ENCODE results near the gene GPX6. TPM values are rescaled to one million over a fixed set of nuclear protein-coding genes. Genes with fewer than 3 reads are reported as not detected.
"Not testable (repeated sequence)": the region's sequence is repeated elsewhere in the genome, so short reads cannot be mapped to it uniquely, and the experiment has no call there.

GPX6 gene
- total RNA-seq, 1 experiment from 2014 or later: not detected

DNA sequence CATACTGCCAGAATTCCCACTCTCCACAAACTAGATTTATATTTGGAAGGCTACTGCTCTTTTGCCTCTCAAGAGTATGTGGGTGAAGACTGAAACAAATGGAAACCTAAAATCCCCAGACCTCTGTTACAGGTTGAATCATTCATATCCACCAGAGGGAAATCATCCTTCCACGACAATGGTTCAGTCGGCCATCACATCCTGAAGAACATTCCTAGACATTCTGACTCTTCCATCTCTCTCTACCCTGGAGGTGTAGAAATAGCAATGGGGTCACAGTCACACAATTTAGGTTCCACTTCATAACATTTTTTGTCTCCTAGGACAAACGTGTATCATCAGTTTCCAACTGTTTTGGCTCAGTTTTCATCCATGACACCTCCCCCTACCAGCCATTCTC, 18.7 kb upstream of the GPX6 start:
- H3K36me3 ChIP-seq (ENCODE audit: insufficient read depth, low read length): no peaks in the 10 kb centered on the region
- H3K79me2 ChIP-seq (ENCODE audit: low read length): no peaks in the 10 kb centered on the region
- no peaks in the 10 kb centered on the region for H4K20me1 ChIP-seq (ENCODE audit: insufficient read depth, low read depth, low read length)
- H3K4me3 ChIP-seq (ENCODE audit: low read length): no peak overlapping the region
- H3K4me2 ChIP-seq (ENCODE audit: low read depth, low read length, poor library complexity, severe bottlenecking): no peak overlapping the region
- H3K4me1 ChIP-seq (ENCODE audit: low read length): no peaks in the 10 kb centered on the region
- no peak overlapping the region for H3K27ac ChIP-seq (ENCODE audit: low read length)
- no peak for DNase-seq
- no peaks in the 10 kb centered on the region for H3K27me3 ChIP-seq (ENCODE audit: low read length)
- H3K9me2 ChIP-seq (replicated peaks; ENCODE audit: insufficient read depth, low read length): no peaks in the 10 kb centered on the region
- no peak overlapping the region for H3K9ac ChIP-seq (ENCODE audit: low read length)
- no peak overlapping the region for H2AFZ ChIP-seq (ENCODE audit: low read length)
- H3K9me3 ChIP-seq (ENCODE audit: low read length): no peaks in the 10 kb centered on the region

- Histone ChIP-seq H3K9me2 (replicated peaks; ENCODE audit: insufficient read depth, low read length) (no peaks in the 10 kb centered on the region), H3K9me3 (ENCODE audit: low read length) (no peaks in the 10 kb centered on the region), H3K36me3 (ENCODE audit: insufficient read depth, low read length) (no peaks in the 10 kb centered on the region), H3K27ac (ENCODE audit: low read length) (no peak overlapping the region), H3K27me3 (ENCODE audit: low read length) (no peaks in the 10 kb centered on the region), H4K20me1 (ENCODE audit: insufficient read depth, low read depth, low read length) (no peaks in the 10 kb centered on the region), H3K4me2 (ENCODE audit: low read depth, low read length, poor library complexity, severe bottlenecking) (no peak overlapping the region), H2AFZ (ENCODE audit: low read length) (no peak overlapping the region), H3K9ac (ENCODE audit: low read length) (no peak overlapping the region), H3K79me2 (ENCODE audit: low read length) (no peaks in the 10 kb centered on the region), H3K4me1 (ENCODE audit: low read length) (no peaks in the 10 kb centered on the region), H3K4me3 (ENCODE audit: low read length) (no peak overlapping the region)
- no peak for DNase-seq
These were observed 16.0 kb upstream of the GPX6 start for GRCh38 chr6:28531479-28532128.

DNA sequence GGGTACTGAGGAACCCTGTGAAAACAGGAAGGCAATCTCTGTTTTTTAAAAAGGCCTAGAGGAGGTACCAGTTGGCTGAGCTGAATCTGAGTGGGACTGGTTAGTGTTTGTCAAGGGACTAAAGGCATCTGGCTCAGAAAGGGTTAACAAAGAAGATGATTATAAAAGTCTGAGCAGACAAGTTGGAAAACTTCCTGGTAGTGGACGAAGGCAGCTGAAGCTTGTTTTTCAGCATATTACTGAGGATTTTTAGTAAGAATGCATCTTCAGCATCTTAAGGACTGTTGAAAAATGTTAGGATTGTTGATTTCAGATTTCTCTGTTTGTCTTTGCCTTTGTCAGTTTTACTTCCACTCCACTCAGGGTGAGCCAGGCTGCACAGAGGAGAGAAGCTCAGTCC, 15.2 kb upstream of the GPX6 start:
- H3K4me2 ChIP-seq (ENCODE audit: low read depth, low read length, poor library complexity, severe bottlenecking): no peak overlapping the region
- H4K20me1 ChIP-seq (ENCODE audit: insufficient read depth, low read depth, low read length): no peaks in the 10 kb centered on the region
- H3K79me2 ChIP-seq (ENCODE audit: low read length): no peaks in the 10 kb centered on the region
- no peaks in the 10 kb centered on the region for H3K4me1 ChIP-seq (ENCODE audit: low read length)
- H3K4me3 ChIP-seq (ENCODE audit: low read length): no peak overlapping the region
- no peak for DNase-seq
- no peaks in the 10 kb centered on the region for H3K9me2 ChIP-seq (replicated peaks; ENCODE audit: insufficient read depth, low read length)
- no peaks in the 10 kb centered on the region for H3K9me3 ChIP-seq (ENCODE audit: low read length)
- no peak overlapping the region for H2AFZ ChIP-seq (ENCODE audit: low read length)
- no peaks in the 10 kb centered on the region for H3K36me3 ChIP-seq (ENCODE audit: insufficient read depth, low read length)
- H3K27me3 ChIP-seq (ENCODE audit: low read length): no peaks in the 10 kb centered on the region
- H3K27ac ChIP-seq (ENCODE audit: low read length): no peak overlapping the region
- no peak overlapping the region for H3K9ac ChIP-seq (ENCODE audit: low read length)

- Histone ChIP-seq H3K9me2 (replicated peaks; ENCODE audit: insufficient read depth, low read length) (no peaks in the 10 kb centered on the region), H3K9me3 (ENCODE audit: low read length) (no peaks in the 10 kb centered on the region), H3K27me3 (ENCODE audit: low read length) (no peaks in the 10 kb centered on the region), H2AFZ (ENCODE audit: low read length) (no peak within 1 kb of the TSS), H3K4me2 (ENCODE audit: low read depth, low read length, poor library complexity, severe bottlenecking) (no peak within 1 kb of the TSS), H3K27ac (ENCODE audit: low read length) (no peak within 1 kb of the TSS), H3K36me3 (ENCODE audit: insufficient read depth, low read length) (no peaks in the 10 kb centered on the region), H3K4me1 (ENCODE audit: low read length) (no peaks in the 10 kb centered on the region), H4K20me1 (ENCODE audit: insufficient read depth, low read depth, low read length) (no peaks in the 10 kb centered on the region), H3K79me2 (ENCODE audit: low read length) (no peaks in the 10 kb centered on the region), H3K9ac (ENCODE audit: low read length) (no peak within 1 kb of the TSS), H3K4me3 (ENCODE audit: low read length) (no peak within 1 kb of the TSS)
- DNase-seq: no peak
These were observed 10.0 kb upstream of the GPX6 start, which contains the start of gene GPX5 for GRCh38 chr6:28525496-28526039. Gene GPX5, plus strand, starts transcription at chr6:28525881. Its CDS starts 133 bp downstream, at chr6:28526014.

GRCh38 chr6:28523241-28523622, 7.6 kb upstream of the GPX6 start:
- no peaks in the 10 kb centered on the region for H3K79me2 ChIP-seq (ENCODE audit: low read length)
- H2AFZ ChIP-seq (ENCODE audit: low read length): no peak overlapping the region
- DNase-seq: peak; percentile 54
- H3K9me3 ChIP-seq (ENCODE audit: low read length): no peaks in the 10 kb centered on the region
- H3K4me2 ChIP-seq (ENCODE audit: low read depth, low read length, poor library complexity, severe bottlenecking): no peak overlapping the region
- H3K9ac ChIP-seq (ENCODE audit: low read length): no peak overlapping the region
- no peaks in the 10 kb centered on the region for H3K36me3 ChIP-seq (ENCODE audit: insufficient read depth, low read length)
- no peaks in the 10 kb centered on the region for H3K27me3 ChIP-seq (ENCODE audit: low read length)
- no peak overlapping the region for H3K27ac ChIP-seq (ENCODE audit: low read length)
- no peaks in the 10 kb centered on the region for H3K4me1 ChIP-seq (ENCODE audit: low read length)
- no peaks in the 10 kb centered on the region for H3K9me2 ChIP-seq (replicated peaks; ENCODE audit: insufficient read depth, low read length)
- no peaks in the 10 kb centered on the region for H4K20me1 ChIP-seq (ENCODE audit: insufficient read depth, low read depth, low read length)
- H3K4me3 ChIP-seq (ENCODE audit: low read length): no peak overlapping the region

DNA sequence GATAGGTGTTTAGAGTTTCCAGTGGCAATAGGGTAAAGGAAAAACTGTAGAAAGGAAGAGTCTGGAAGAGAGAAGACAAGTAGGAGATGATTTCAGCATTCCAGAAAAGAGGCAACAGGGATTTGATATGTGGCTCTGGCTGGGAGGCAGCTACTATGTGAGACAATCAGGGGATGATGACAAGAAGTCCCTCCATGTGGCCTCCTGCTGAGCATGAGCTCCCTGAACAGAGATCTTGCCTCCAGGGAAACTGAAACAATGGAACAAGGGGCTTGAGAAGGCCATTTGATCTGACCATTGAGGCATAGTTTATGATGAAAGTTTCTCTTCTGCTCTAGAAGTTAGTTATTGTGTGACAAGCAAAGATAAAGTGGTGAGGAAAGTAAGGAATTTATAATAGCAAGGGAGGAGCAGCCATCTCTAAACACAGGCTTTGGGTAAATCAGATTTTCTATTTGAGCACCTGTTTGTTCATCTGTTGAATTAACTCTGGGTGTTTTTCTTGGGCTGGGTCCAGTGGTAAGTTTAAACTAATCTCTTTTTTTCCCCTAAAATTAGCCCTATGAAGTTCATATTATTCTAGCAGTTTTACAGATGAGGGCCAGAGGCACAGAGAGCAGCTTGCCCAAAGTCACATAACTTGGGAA, 7.1 kb upstream of the GPX6 start:
- no peaks in the 10 kb centered on the region for H3K9me2 ChIP-seq (replicated peaks; ENCODE audit: insufficient read depth, low read length)
- no peak overlapping the region for H2AFZ ChIP-seq (ENCODE audit: low read length)
- no peak overlapping the region for H3K4me3 ChIP-seq (ENCODE audit: low read length)
- no peaks in the 10 kb centered on the region for H3K9me3 ChIP-seq (ENCODE audit: low read length)
- no peak overlapping the region for H3K9ac ChIP-seq (ENCODE audit: low read length)
- H3K4me1 ChIP-seq (ENCODE audit: low read length): no peaks in the 10 kb centered on the region
- no peaks in the 10 kb centered on the region for H3K27me3 ChIP-seq (ENCODE audit: low read length)
- no peaks in the 10 kb centered on the region for H3K36me3 ChIP-seq (ENCODE audit: insufficient read depth, low read length)
- no peak overlapping the region for H3K4me2 ChIP-seq (ENCODE audit: low read depth, low read length, poor library complexity, severe bottlenecking)
- H3K79me2 ChIP-seq (ENCODE audit: low read length): no peaks in the 10 kb centered on the region
- no peaks in the 10 kb centered on the region for H4K20me1 ChIP-seq (ENCODE audit: insufficient read depth, low read depth, low read length)
- DNase-seq: no peak
- no peak overlapping the region for H3K27ac ChIP-seq (ENCODE audit: low read length)

- H4K20me1 ChIP-seq (ENCODE audit: insufficient read depth, low read depth, low read length): no peaks in the 10 kb centered on the region
- H3K9me3 ChIP-seq (ENCODE audit: low read length): no peaks in the 10 kb centered on the region
- H2AFZ ChIP-seq (ENCODE audit: low read length): no peak overlapping the region
- H3K79me2 ChIP-seq (ENCODE audit: low read length): no peaks in the 10 kb centered on the region
- H3K9me2 ChIP-seq (replicated peaks; ENCODE audit: insufficient read depth, low read length): no peaks in the 10 kb centered on the region
- H3K27me3 ChIP-seq (ENCODE audit: low read length): no peaks in the 10 kb centered on the region
- no peak overlapping the region for H3K4me3 ChIP-seq (ENCODE audit: low read length)
- H3K27ac ChIP-seq (ENCODE audit: low read length): no peak overlapping the region
- no peak overlapping the region for H3K9ac ChIP-seq (ENCODE audit: low read length)
- no peak overlapping the region for H3K4me2 ChIP-seq (ENCODE audit: low read depth, low read length, poor library complexity, severe bottlenecking)
- DNase-seq: no peak
- H3K36me3 ChIP-seq (ENCODE audit: insufficient read depth, low read length): no peaks in the 10 kb centered on the region
- H3K4me1 ChIP-seq (ENCODE audit: low read length): no peaks in the 10 kb centered on the region
These were observed 2.4 kb upstream of the GPX6 start for GRCh38 chr6:28517964-28518363.

GRCh38 chr6:28512387-28512786, 3.2 kb downstream of the GPX6 start:
- not testable (repeated sequence) for H3K4me1 ChIP-seq (ENCODE audit: low read length); H3K9ac ChIP-seq (ENCODE audit: low read length); H3K9me2 ChIP-seq (replicated peaks; ENCODE audit: insufficient read depth, low read length); H4K20me1 ChIP-seq (ENCODE audit: insufficient read depth, low read depth, low read length); H3K27me3 ChIP-seq (ENCODE audit: low read length); H3K9me3 ChIP-seq (ENCODE audit: low read length); H3K79me2 ChIP-seq (ENCODE audit: low read length); H3K4me2 ChIP-seq (ENCODE audit: low read depth, low read length, poor library complexity, severe bottlenecking); H3K4me3 ChIP-seq (ENCODE audit: low read length); H3K27ac ChIP-seq (ENCODE audit: low read length); DNase-seq; H3K36me3 ChIP-seq (ENCODE audit: insufficient read depth, low read length); H2AFZ ChIP-seq (ENCODE audit: low read length)

Measured in Karpas-422 (cell line).